HCT116 (cell line): ENCODE data around the gene ARHGAP19. TPM values are rescaled to one million over a fixed set of nuclear protein-coding genes. Genes with fewer than 3 reads are reported as not detected.

Source experiments
- ATAC-seq: fragments of 200-7000 bp; cut with Tn5 transposase; 2 replicates; pipeline ENCODE4 v1.9.1; 2020; ENCODE audit warnings: mild to moderate bottlenecking, moderate library complexity
- BruUV-seq: library from RNA; stranded (reverse); fragments of 400-500 nt; replicated peaks from 2 replicates; lab custom pipeline; 2021; lab: Mats Ljungman, UMichigan
- CTCF ChIA-PET: fragments of 300-600 bp; sonication (Branson Sonifier 250); formaldehyde crosslinking; loops from one replicate; lab custom pipeline; 2021; ENCODE audit warnings: antibody characterized with exemption; lab: Charles Lee
- POLR2A ChIA-PET: fragments of 300-600, 350-600 bp; sonication (Branson Sonifier 250); formaldehyde crosslinking; loops from one replicate; lab custom pipeline; 2021; ENCODE audit warnings: antibody characterized with exemption; lab: Charles Lee
- RAD21 ChIA-PET, 2 experiments: fragments of 300-600 bp; sonication (Branson Sonifier 250); formaldehyde crosslinking; loops; one replicate each; lab custom pipeline; 2023; ENCODE audit warnings: low total read pairs in 2 of 2; ENCODE audit not compliant: uncharacterized antibody in 2 of 2, unreplicated experiment in 2 of 2, low non-redundant PET in 1 of 2; lab: Charles Lee
- DNase-seq: peaks from one replicate; pipeline ENCODE4 v3.0.0-alpha.2; 2010; ENCODE audit warnings: low read depth, low spot score
- H2AFZ ChIP-seq: fragments of 200-600 bp; shearing (Covaris generic), sonication (generic); 2 replicates; pipeline ENCODE4 v1.6.1; 2017; ENCODE audit warnings: low read depth, mixed run types, mixed read lengths, antibody characterized with exemption, low read length; ENCODE audit not compliant: poor library complexity, severe bottlenecking
- H3K27ac ChIP-seq: 2 replicates; pipeline ENCODE4 v1.5.1; 2012; ENCODE audit warnings: low read depth, low read length
- H3K27me3 ChIP-seq: fragments of 200-600 bp; sonication (generic); 2 replicates; pipeline ENCODE4 v1.6.1; 2016; ENCODE audit warnings: mixed run types, low read length, mixed read lengths; ENCODE audit not compliant: insufficient read depth
- H3K36me3 ChIP-seq, 2 experiments: fragments of 200-500 bp in 1 of 2; fragments of 200-600 bp in 1 of 2; sonication (Bioruptor generic) in 1 of 2; sonication (generic) in 1 of 2; 2 replicates each; pipeline versions ENCODE4 v1.5.1 to v1.6.1; 2014 to 2016; ENCODE audit warnings: low read length in 2 of 2, inconsistent platforms in 1 of 2, mixed read lengths in 1 of 2, mixed run types in 1 of 2; ENCODE audit not compliant: insufficient read depth in 2 of 2, control insufficient read depth in 1 of 2
- H3K4me1 ChIP-seq, 2 experiments: fragments of 200-600 bp in 1 of 2; sonication (generic) in 1 of 2; 2 replicates each; pipeline versions ENCODE4 v1.5.1 to v1.6.1; 2012 to 2017; ENCODE audit warnings: low read length in 2 of 2, inconsistent platforms in 1 of 2, mild to moderate bottlenecking in 1 of 2, mixed read lengths in 1 of 2, mixed run types in 1 of 2, moderate library complexity in 1 of 2; ENCODE audit not compliant: insufficient read depth in 2 of 2, control insufficient read depth in 1 of 2
- H3K4me2 ChIP-seq: fragments of 200-600 bp; sonication (generic); 2 replicates; pipeline ENCODE4 v1.6.1; 2017; ENCODE audit warnings: mixed run types, low read length, mixed read lengths
- H3K4me3 ChIP-seq, 2 experiments: fragments of 200-600 bp in 1 of 2; sonication (generic) in 1 of 2; replicated peaks in 1 of 2; 2 replicates each; pipeline ENCODE4 v1.5.1; 2011 to 2016; ENCODE audit warnings: low read length in 2 of 2, control low read depth in 1 of 2, low read depth in 1 of 2, mild to moderate bottlenecking in 1 of 2, mixed read lengths in 1 of 2, mixed run types in 1 of 2
- H3K79me2 ChIP-seq: fragments of 200-600 bp; sonication (generic); 2 replicates; pipeline ENCODE4 v1.6.1; 2017; ENCODE audit warnings: mild to moderate bottlenecking, mixed run types, low read length, moderate library complexity, mixed read lengths; ENCODE audit not compliant: insufficient read depth
- H3K9ac ChIP-seq: fragments of 200-600 bp; sonication (generic); 2 replicates; pipeline ENCODE4 v1.6.1; 2016; ENCODE audit warnings: low read length, mixed read lengths
- H3K9me2 ChIP-seq: fragments of 200-600 bp; sonication (generic), shearing (Covaris generic); 2 replicates; pipeline ENCODE4 v1.6.1; 2017; ENCODE audit warnings: mixed run types, mild to moderate bottlenecking, moderate library complexity; ENCODE audit not compliant: insufficient read depth
- H3K9me3 ChIP-seq, 2 experiments: fragments of 200-500 bp in 1 of 2; fragments of 200-600 bp in 1 of 2; sonication (Bioruptor generic) in 1 of 2; sonication (generic) in 1 of 2; 2 replicates each; pipeline ENCODE4 v1.6.1; 2014 to 2017; ENCODE audit warnings: low read length in 2 of 2, mixed read lengths in 2 of 2, inconsistent platforms in 1 of 2, low read depth in 1 of 2, mild to moderate bottlenecking in 1 of 2, mixed run types in 1 of 2, moderate library complexity in 1 of 2; ENCODE audit not compliant: control insufficient read depth in 1 of 2, insufficient read depth in 1 of 2
- H4K20me1 ChIP-seq: fragments of 200-600 bp; sonication (generic), shearing (Covaris generic); 2 replicates; pipeline ENCODE4 v1.6.1; 2017; ENCODE audit warnings: mixed run types, mild to moderate bottlenecking, moderate library complexity; ENCODE audit not compliant: insufficient read depth
- YY1 ChIP-seq: IDR thresholded peaks from 2 replicates; pipeline ENCODE4 v1.6.1; 2011; ENCODE audit warnings: low read length, low read depth, moderate library complexity, mild to moderate bottlenecking; ENCODE audit not compliant: insufficient replicate concordance; ENCODE audit errors: extremely low read depth
- ZNF274 ChIP-seq: fragments of 200-500 bp; sonication (Bioruptor generic); IDR thresholded peaks from 2 replicates; pipeline ENCODE4 v1.6.1; 2014; ENCODE audit warnings: mild to moderate bottlenecking, low read depth, low read length, inconsistent platforms
- intact Hi-C: fragments of 100-400 bp; cut with micrococcal nuclease; formaldehyde crosslinking; loops from 2 replicates; pipeline ENCODE4 v1.10.0; 2022
- total RNA-seq: library from RNA; stranded (reverse); gene quantifications from one replicate; pipeline ENCODE4 v1.2.1, GENCODE V29; 2021; ENCODE audit not compliant: unreplicated experiment
- TF ChIP-seq, protein P1 (sequence below): IDR thresholded peaks from 2 replicates; pipeline ENCODE4 v1.6.1; 2012

ARHGAP19 gene
- total RNA-seq, 1 experiment from 2014 or later = 36.8 TPM

DNA sequence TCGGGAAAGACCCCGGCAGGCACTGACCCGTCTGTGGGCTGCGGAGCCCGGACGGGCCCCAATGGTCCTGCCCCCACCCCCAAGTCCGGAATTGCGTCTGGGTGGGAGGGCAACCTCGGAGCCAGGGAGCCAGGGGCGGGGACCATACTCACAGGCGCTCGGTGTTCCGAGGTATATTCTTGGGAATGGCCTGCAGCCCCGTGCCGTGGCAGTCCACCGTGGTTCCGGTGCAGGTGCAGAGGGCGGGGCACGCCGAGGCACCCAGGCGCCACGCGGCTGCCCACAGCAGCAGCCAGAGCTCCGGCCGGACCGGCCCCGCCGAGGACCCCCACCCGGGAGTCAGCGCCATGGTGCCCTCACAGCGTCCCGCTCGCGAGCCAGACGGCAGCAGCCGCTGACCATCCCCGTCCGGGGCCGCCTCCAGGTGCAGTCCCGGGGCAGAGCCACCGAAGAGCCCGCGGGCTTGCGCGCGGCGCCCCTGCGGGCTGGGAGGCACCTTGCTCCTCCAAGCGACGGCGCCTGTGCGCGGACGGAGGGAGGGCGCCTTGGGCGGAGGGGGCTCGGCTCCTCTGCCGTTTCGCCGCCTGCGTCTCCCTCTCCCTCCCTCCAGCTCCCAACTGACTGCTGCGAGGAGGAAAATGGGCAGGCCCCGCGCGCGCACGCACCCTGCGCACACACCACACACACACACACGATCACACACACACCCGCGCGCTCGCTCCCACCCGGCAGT is 106.9 kb downstream of the ARHGAP19 start, which contains the start of gene SLIT1:
Gene SLIT1, minus strand, starts transcription at position 634 of the 733 bp plus-strand sequence. Its CDS starts 285 bp downstream, at position 349.
- Histone ChIP-seq H3K4me2 (no peak within 1 kb of the TSS), H3K27ac (no peak within 1 kb of the TSS), H3K9ac (no peak within 1 kb of the TSS), H3K36me3 (no peaks in the 10 kb centered on the region), H3K9me2 (no peaks in the 10 kb centered on the region), H4K20me1 (no peaks in the 10 kb centered on the region), H3K79me2 (no peaks in the 10 kb centered on the region), H3K9me3 (no peaks in the 10 kb centered on the region), H2AFZ (no peak within 1 kb of the TSS), H3K4me1 (no peaks in the 10 kb centered on the region), H3K4me3 (no peak within 1 kb of the TSS), H3K27me3 (0 out of 2 replicates have a peak, but pooled peaks cover 4% of the 10 kb centered on the region)
- ATAC-seq (no peak), DNase-seq (no peak)
- TF ChIP-seq ZNF274 = no peak
- TF ChIP-seq, protein P1, sequence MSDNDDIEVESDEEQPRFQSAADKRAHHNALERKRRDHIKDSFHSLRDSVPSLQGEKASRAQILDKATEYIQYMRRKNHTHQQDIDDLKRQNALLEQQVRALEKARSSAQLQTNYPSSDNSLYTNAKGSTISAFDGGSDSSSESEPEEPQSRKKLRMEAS = no peak
- RAD21 ChIA-PET = no interaction called here
- CTCF ChIA-PET = no interaction called here
- intact Hi-C loops = no loop called here
- no TSS peak for BruUV-seq
- POLR2A ChIA-PET = no interaction called here

DNA sequence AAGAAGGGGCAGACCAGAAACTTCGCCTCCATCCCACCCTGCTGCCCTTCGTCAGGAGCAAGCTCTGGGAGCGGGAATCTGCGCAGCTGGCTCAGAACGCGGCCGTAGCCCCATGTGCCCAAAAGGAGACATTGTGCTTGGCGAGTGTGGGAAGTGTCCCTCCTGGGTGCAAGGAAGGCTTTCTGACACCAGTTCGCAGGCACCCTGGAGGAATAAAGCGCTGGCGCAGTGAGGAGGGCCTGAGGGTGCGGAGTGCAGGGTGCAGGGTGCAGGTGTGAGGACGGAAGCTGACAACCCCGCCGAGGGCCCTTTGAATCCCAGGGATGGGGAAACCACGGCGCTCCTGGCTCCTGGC is 107.5 kb downstream of the ARHGAP19 start:
- DNase-seq = no peak
- H3K4me2 ChIP-seq = no peak overlapping the region
- no peaks in the 10 kb centered on the region for H4K20me1 ChIP-seq
- RAD21 ChIA-PET = no interaction called here
- TF ChIP-seq YY1 = no peak
- 0 out of 2 replicates have a peak, but pooled peaks cover 4% of the 10 kb centered on the region for H3K27me3 ChIP-seq
- POLR2A ChIA-PET = no interaction called here
- no TSS peak for BruUV-seq
- ATAC-seq = no peak
- no peaks in the 10 kb centered on the region for H3K9me2 ChIP-seq
- no peak overlapping the region for H3K27ac ChIP-seq
- H2AFZ ChIP-seq = no peak overlapping the region
- H3K79me2 ChIP-seq = no peaks in the 10 kb centered on the region
- H3K9ac ChIP-seq = no peak overlapping the region
- no peaks in the 10 kb centered on the region for H3K4me1 ChIP-seq
- CTCF ChIA-PET = no interaction called here
- no peaks in the 10 kb centered on the region for H3K36me3 ChIP-seq
- no peak overlapping the region for H3K4me3 ChIP-seq
- H3K9me3 ChIP-seq = no peaks in the 10 kb centered on the region
- intact Hi-C loops = no loop called here
